ENCODE measurements around the gene FCHSD2. TPM values are rescaled to one million over a fixed set of nuclear protein-coding genes. Genes with fewer than 3 reads are reported as not detected.

The FCHSD2 gene
- total and polyA plus RNA-seq, 2 of the 8 experiments (the other 6 are each of a cell fraction or from before 2014, with no cell fraction given), result 4.1 to 7.8 TPM

GRCh38 chr11:73174495-73174791 is 32.3 kb upstream of the FCHSD2 start (continued):
- TF ChIP-seq CHD7 (IDR thresholded peaks at IDR 0.05; ENCODE audit: insufficient replicate concordance, low read length), result no peak
